GM18951 (cell line): ENCODE results near the gene OMP.

Experiments used
- POLR2A ChIP-seq: IDR thresholded peaks from 4 replicates; pipeline ENCODE4 v1.6.1; 2011; ENCODE audit warnings: mild to moderate bottlenecking; ENCODE audit not compliant: insufficient read length, insufficient read depth; ENCODE audit errors: extremely low read depth
- in situ Hi-C: fragments of 300-500 bp; cut with MboI; formaldehyde crosslinking; loops from one replicate; pipeline ENCODE4 v1.12.0; 2022; ENCODE audit warnings: low sequenced_read_pairs, mixed read lengths, inconsistent platforms; ENCODE audit not compliant: unreplicated experiment

The OMP gene

DNA sequence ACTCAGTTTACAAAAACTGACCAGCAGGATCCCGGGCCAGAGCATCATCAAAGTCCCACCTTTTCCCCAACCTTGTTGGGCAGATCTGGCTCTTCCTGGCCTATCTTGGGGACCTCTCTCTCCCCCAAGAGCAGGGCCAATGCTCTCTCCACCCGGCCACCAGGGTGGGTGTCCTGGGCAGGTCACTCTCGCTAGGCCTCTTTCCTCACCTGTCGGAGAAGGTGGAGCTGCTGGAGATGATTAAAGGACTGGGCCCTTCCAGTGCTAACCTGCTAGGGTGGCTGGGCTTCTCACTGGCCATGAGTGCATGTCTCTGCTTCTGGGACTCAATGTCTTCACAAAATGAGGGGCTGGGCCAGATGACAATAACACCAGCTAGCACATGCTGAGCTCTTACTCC, 38.8 kb upstream of the OMP start:
- TF ChIP-seq POLR2A: no peak
- in situ Hi-C loops: no loop called here

GRCh38 chr11:77064648-77065217, 37.9 kb upstream of the OMP start:
- in situ Hi-C loops: no loop called here
- TF ChIP-seq POLR2A: no peak

GRCh38 chr11:77065878-77066228, 36.8 kb upstream of the OMP start:
- TF ChIP-seq POLR2A: no peak
- in situ Hi-C loops: no loop called here

GRCh38 chr11:77066229-77067042, 36.2 kb upstream of the OMP start, which contains the start of gene CAPN5:
CAPN5 (plus strand) TSS chr11:77066971; CDS start chr11:77084887, 17,916 bp downstream.
- TF ChIP-seq POLR2A: peak; percentile 49
- in situ Hi-C loops: no loop called here

DNA sequence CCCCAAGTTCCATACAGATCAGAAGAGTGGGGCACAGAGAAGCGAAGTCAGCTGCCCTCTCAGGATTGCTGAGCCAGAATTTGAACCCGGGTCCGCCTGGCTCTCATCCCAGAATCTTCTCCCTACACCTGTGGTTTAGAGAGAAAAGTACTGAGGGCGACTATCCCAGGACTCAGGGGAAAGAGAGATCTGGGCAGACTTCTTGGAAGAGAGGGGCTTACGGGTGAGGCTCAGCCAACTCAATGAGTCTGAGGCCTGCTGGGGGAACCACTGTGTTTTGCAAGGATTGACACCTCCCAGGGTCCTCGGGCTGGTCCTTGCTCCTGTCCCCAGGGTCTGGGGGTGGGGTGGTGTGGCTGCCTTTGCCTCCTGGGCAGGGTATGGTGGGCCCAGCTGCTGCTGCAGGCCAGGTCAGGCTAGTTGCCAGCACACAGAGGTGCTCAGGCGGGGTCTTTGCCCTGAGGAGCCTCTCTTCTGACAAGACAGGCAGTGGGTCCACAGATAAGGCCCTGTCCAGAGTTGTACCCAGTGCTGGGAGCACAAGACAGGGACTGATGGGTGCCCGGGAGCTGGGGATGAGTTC, 34.7 kb upstream of the OMP start:
- in situ Hi-C loops: no loop called here
- no peak for TF ChIP-seq POLR2A

DNA sequence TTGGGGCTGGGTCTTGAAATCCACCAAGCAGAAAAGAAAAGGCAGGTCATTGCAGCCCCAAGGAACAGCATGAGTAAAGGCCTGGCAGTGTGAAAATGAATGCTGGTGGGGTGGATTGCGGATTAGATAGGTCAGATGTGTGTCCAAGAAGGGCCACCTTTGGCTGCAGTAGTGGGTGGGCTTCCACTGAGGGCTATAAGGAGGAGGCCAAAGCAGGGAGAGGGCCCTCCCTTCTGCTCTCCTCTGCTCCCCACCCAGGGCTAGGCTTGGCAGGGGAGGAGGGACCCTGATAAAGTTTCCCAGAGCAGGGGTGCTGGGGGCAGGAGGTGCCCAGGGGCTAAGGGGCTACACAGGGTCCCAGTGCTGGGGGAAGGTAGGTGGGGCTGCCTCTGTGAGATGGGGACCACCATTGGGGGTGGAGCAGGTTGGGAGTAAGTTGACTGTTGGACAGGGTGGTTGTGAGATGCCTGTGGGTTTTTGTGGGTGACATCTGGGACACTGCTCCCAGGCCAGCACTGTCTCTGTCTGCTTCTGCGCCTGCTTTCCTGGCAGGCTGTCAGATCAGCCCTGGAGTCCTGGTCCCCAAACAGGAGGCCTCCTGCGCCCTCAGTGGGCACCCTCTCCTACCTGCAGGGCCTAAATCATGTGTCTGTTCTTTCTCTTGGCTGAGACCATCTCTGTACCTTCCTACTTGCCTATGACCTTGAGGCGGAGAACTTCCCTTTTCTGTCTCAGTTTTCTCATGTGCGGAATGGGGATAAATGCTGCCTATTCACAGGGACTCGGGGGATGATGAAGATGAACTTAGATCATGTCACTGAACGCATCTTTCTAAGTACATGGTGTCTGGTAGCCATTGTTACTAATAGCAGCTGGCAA, 33.9 kb upstream of the OMP start:
- in situ Hi-C loops: no loop called here
- no peak for TF ChIP-seq POLR2A

- in situ Hi-C loops: no loop called here
- TF ChIP-seq POLR2A: no peak
These were observed 33.2 kb upstream of the OMP start for GRCh38 chr11:77069336-77069968.

DNA sequence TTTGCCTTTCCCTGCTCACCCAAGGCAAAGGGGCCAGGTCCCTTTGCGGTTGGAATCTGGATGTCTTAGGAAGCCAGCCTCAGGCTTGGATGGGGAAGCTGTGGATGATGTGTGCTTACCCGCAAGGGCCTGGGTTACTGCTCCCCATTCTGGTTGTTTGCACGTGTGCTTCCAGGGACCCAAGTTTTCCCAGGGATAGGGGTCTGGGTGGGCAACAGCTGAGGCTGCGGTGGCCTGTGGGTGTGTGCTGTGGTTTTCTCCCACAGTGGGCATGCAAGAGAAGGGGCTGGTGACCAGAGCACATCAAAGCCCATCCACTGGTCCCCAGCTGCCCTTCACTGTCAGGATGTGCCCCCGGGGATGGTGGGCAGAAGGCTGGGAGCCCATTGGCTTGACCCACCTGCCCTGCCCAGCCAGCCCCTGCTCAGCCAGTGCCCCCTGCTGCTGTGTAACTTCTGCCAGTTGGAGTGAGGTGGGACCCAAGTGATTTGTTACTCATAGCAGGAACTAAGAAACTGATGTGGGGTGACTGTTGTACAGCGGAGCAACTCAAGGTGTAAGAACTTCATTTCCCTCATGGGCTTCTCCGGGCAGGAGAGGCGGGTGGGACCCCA, 32.6 kb upstream of the OMP start:
- in situ Hi-C loops: no loop called here
- no peak for TF ChIP-seq POLR2A

- in situ Hi-C loops: no loop called here
- TF ChIP-seq POLR2A: no peak
These were observed 31.6 kb upstream of the OMP start for GRCh38 chr11:77071077-77071476.

GRCh38 chr11:77071671-77072605, 30.7 kb upstream of the OMP start:
- TF ChIP-seq POLR2A: no peak
- in situ Hi-C loops: no loop called here

DNA sequence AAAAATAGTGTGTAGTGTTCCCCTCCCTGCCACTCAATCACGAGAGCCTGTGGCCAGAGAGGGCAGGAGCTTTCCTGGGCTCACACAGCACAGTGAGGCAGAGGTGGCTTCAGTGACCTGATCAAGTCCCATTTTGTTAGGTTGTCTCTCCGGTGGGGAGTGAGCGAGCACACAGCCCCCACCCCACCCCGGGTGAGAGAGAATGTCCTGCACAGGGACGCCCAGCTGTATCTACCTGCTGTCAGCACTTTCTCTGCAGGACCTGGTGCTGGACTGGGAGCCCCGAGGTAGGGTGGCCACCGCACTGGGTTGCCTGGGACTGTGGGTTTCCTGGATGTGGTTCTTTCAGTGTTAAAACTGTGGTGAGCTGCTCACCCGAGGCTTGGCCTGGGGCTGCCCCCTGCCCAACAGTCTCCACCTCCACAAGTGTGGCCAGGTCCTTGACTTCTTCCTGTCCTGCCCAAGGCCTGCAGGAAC, 29.8 kb upstream of the OMP start:
- in situ Hi-C loops: no loop called here
- TF ChIP-seq POLR2A: no peak
